Measurements from ENCODE around the gene TNFRSF6B.

The TNFRSF6B gene

DNA sequence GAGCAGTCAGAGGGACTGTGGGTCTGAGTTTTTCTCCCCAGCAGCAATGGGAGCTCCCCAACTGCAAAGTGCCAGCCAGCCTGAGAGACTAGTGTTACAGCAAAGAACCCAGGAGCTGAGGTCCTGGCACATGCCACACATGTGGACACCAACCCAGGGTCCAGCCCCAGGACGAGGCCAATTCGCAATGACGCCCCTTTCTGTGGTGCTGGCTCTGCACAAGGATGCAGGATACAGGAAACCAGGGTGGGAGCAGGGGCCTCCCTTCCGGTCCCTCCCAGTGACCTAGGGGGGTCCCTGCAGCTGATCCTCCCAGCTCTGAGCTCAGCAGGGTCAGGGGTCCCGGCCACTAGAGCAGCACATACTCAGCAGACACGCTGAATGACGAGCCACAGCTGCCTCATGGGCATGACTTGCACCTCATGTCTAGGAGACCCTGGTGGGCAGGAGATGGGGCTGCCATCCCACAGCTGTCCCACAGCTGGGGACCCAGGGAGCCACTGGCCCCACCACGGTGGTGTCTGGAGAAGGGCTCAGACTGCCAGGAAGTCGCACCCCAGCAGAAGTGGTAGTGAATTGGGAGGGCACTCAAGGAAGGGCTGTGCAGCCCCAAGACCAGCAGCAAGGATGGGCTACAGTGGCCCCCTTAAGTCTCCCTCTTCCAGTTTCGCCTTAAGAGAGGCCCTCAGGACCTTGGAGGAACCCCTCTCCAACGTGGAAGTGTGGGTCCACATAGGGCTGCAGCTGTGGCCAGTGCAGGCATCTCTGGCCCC is 7.7 kb downstream of the TNFRSF6B start:
- TF ChIP-seq CSRNP3 (CRISPR knock-in tag; IDR thresholded peaks at IDR 0.05): no peak
- TF ChIP-seq ZC3H10 (CRISPR knock-in tag; IDR thresholded peaks at IDR 0.05): no peak
- TF ChIP-seq, protein P1, sequence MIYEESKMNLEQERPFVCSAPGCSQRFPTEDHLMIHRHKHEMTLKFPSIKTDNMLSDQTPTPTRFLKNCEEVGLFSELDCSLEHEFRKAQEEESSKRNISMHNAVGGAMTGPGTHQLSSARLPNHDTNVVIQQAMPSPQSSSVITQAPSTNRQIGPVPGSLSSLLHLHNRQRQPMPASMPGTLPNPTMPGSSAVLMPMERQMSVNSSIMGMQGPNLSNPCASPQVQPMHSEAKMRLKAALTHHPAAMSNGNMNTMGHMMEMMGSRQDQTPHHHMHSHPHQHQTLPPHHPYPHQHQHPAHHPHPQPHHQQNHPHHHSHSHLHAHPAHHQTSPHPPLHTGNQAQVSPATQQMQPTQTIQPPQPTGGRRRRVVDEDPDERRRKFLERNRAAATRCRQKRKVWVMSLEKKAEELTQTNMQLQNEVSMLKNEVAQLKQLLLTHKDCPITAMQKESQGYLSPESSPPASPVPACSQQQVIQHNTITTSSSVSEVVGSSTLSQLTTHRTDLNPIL (CRISPR knock-in tag; IDR thresholded peaks at IDR 0.05; ENCODE audit: low read depth): no peak
- no peak for TF ChIP-seq TOX (CRISPR knock-in tag; IDR thresholded peaks at IDR 0.05; ENCODE audit: borderline replicate concordance)
- no peak for TF ChIP-seq ARNTL (CRISPR knock-in tag; IDR thresholded peaks at IDR 0.05; ENCODE audit: borderline replicate concordance, low read depth)
- no peak for TF ChIP-seq SNAI2 (CRISPR knock-in tag; IDR thresholded peaks at IDR 0.05)
- no peak for TF ChIP-seq ESRRG (CRISPR knock-in tag; IDR thresholded peaks at IDR 0.05)
- TF ChIP-seq ZFP30 (CRISPR knock-in tag; IDR thresholded peaks at IDR 0.05): no peak
- TF ChIP-seq GLIS3 (CRISPR knock-in tag; IDR thresholded peaks at IDR 0.05): no peak
- no peak for TF ChIP-seq RARB (CRISPR knock-in tag; IDR thresholded peaks at IDR 0.05)
- no peak for TF ChIP-seq ZNF8 (CRISPR knock-in tag; IDR thresholded peaks at IDR 0.05)
- TF ChIP-seq ZNF70 (CRISPR knock-in tag; IDR thresholded peaks at IDR 0.05): no peak
- no peak for TF ChIP-seq PPARA (CRISPR knock-in tag; IDR thresholded peaks at IDR 0.05; ENCODE audit: borderline replicate concordance)
- TF ChIP-seq CSDC2 (CRISPR knock-in tag; IDR thresholded peaks at IDR 0.05): no peak
- no peak for ATAC-seq

- TF ChIP-seq ZFP30 (CRISPR knock-in tag; IDR thresholded peaks at IDR 0.05) (no peak), ZNF70 (CRISPR knock-in tag; IDR thresholded peaks at IDR 0.05) (no peak), SNAI2 (CRISPR knock-in tag; IDR thresholded peaks at IDR 0.05) (no peak), ISL1 (CRISPR knock-in tag; IDR thresholded peaks at IDR 0.05) (no peak), ESRRG (CRISPR knock-in tag; IDR thresholded peaks at IDR 0.05) (no peak), ZNF565 (CRISPR knock-in tag; conservative IDR thresholded peaks at IDR 0.05; ENCODE audit: low read depth) (no peak), OSR1 (CRISPR knock-in tag; IDR thresholded peaks at IDR 0.05) (no peak), TCF4 (CRISPR knock-in tag; IDR thresholded peaks at IDR 0.05; ENCODE audit: borderline replicate concordance) (no peak)
- ATAC-seq: no peak
Measured at GRCh38 chr20:63704749-63705117, 8.3 kb downstream of the TNFRSF6B start.

DNA sequence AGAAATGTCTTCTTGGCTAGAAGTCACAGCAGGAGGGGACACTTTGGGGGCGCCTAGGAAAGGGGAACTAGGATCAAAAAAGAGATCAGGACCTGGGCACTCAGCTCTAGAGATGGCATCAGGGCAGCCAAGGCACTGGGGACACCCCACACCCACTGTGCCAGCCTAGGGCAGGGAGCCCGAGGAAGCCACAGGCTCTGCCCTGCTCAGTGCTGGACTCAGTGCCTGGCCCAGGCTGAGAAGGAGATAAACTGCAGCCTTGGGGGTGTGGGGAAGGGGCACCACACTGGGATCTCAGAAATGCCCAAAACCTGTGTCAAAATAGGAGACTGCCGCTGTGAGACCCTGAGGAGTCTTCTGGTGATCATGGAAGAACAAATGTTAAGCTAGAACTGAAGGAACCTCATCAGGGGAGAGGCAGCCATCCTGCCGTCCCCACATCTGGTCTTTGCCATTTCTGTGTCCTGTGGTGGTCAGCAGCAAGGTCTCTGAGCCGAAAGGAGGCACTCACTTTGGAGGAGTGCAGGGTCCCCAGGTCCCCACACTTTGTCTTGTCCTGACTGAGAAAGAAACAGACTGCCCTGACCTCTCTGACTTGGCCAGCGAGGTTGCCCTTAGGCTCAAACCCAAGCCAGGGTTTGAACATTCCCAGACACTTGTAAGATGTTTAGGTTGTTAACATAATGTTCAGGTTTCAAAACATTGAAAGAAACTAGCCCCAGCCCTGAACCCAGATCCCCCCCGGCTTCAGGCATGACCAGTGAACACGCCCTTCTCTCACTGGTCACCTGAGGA is 9.0 kb downstream of the TNFRSF6B start:
- no peak for ATAC-seq
- TF ChIP-seq OSR1 (CRISPR knock-in tag; IDR thresholded peaks at IDR 0.05): no peak
- no peak for TF ChIP-seq ZNF70 (CRISPR knock-in tag; IDR thresholded peaks at IDR 0.05)
- TF ChIP-seq, protein P1 (CRISPR knock-in tag; IDR thresholded peaks at IDR 0.05; ENCODE audit: low read depth): no peak
- TF ChIP-seq GLIS3 (CRISPR knock-in tag; IDR thresholded peaks at IDR 0.05): no peak
- TF ChIP-seq TOX (CRISPR knock-in tag; IDR thresholded peaks at IDR 0.05; ENCODE audit: borderline replicate concordance): no peak
- TF ChIP-seq, protein P2, sequence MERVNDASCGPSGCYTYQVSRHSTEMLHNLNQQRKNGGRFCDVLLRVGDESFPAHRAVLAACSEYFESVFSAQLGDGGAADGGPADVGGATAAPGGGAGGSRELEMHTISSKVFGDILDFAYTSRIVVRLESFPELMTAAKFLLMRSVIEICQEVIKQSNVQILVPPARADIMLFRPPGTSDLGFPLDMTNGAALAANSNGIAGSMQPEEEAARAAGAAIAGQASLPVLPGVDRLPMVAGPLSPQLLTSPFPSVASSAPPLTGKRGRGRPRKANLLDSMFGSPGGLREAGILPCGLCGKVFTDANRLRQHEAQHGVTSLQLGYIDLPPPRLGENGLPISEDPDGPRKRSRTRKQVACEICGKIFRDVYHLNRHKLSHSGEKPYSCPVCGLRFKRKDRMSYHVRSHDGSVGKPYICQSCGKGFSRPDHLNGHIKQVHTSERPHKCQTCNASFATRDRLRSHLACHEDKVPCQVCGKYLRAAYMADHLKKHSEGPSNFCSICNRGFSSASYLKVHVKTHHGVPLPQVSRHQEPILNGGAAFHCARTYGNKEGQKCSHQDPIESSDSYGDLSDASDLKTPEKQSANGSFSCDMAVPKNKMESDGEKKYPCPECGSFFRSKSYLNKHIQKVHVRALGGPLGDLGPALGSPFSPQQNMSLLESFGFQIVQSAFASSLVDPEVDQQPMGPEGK (CRISPR knock-in tag; IDR thresholded peaks at IDR 0.05; ENCODE audit: borderline replicate concordance): no peak

GRCh38 chr20:63706027-63706695 is 9.7 kb downstream of the TNFRSF6B start:
- TF ChIP-seq ARNTL (CRISPR knock-in tag; IDR thresholded peaks at IDR 0.05; ENCODE audit: borderline replicate concordance, low read depth): no peak
- no peak for TF ChIP-seq SNAI2 (CRISPR knock-in tag; IDR thresholded peaks at IDR 0.05)
- TF ChIP-seq ZNF70 (CRISPR knock-in tag; IDR thresholded peaks at IDR 0.05): no peak
- TF ChIP-seq, protein P1 (CRISPR knock-in tag; IDR thresholded peaks at IDR 0.05; ENCODE audit: low read depth): no peak
- TF ChIP-seq GLIS3 (CRISPR knock-in tag; IDR thresholded peaks at IDR 0.05): no peak
- TF ChIP-seq TCF4 (CRISPR knock-in tag; IDR thresholded peaks at IDR 0.05; ENCODE audit: borderline replicate concordance): no peak
- no peak for TF ChIP-seq ESRRG (CRISPR knock-in tag; IDR thresholded peaks at IDR 0.05)
- TF ChIP-seq ZNF565 (CRISPR knock-in tag; conservative IDR thresholded peaks at IDR 0.05; ENCODE audit: low read depth): no peak
- TF ChIP-seq ZFP30 (CRISPR knock-in tag; IDR thresholded peaks at IDR 0.05): no peak
- TF ChIP-seq POU6F1 (CRISPR knock-in tag; IDR thresholded peaks at IDR 0.05; ENCODE audit: borderline replicate concordance, low read depth): no peak
- no peak for TF ChIP-seq RARB (CRISPR knock-in tag; IDR thresholded peaks at IDR 0.05)
- no peak for ATAC-seq

Measured in SK-N-SH treated with all-trans-retinoic acid at 6 μM for 48 hours (cell line).